Neuronal stem cell (in vitro differentiated cells): ENCODE data around the gene PHF21A.

Experiments
- DNase-seq: peaks from one replicate; pipeline ENCODE4 v3.0.0-alpha.2; 2013; ENCODE audit warnings: low spot score
- H2AFZ ChIP-seq: one replicate; pipeline ENCODE4 v1.6.1; 2013; ENCODE audit warnings: mild to moderate bottlenecking, low read length, inconsistent platforms
- H2AK5ac ChIP-seq: 2 replicates; pipeline ENCODE4 v1.6.1; 2013; ENCODE audit warnings: low read depth, mild to moderate bottlenecking, inconsistent platforms, low read length, moderate library complexity, mixed read lengths
- H2BK120ac ChIP-seq: 2 replicates; pipeline ENCODE4 v1.6.1; 2013; ENCODE audit warnings: low read depth, mild to moderate bottlenecking, inconsistent platforms, low read length, moderate library complexity, mixed read lengths
- H2BK12ac ChIP-seq: one replicate; pipeline ENCODE4 v1.6.1; 2013; ENCODE audit warnings: low read length, inconsistent platforms
- H2BK15ac ChIP-seq: 2 replicates; pipeline ENCODE4 v1.6.1; 2013; ENCODE audit warnings: mild to moderate bottlenecking, low read length, inconsistent platforms, mixed read lengths
- H2BK5ac ChIP-seq: one replicate; pipeline ENCODE4 v1.6.1; 2013; ENCODE audit warnings: inconsistent platforms, mild to moderate bottlenecking, low read length, moderate library complexity
- H3K14ac ChIP-seq: one replicate; pipeline ENCODE4 v1.6.1; 2013; ENCODE audit warnings: low read length, inconsistent platforms
- H3K18ac ChIP-seq: 2 replicates; pipeline ENCODE4 v1.6.1; 2013; ENCODE audit warnings: low read length, inconsistent platforms
- H3K23ac ChIP-seq: 2 replicates; pipeline ENCODE4 v1.6.1; 2013; ENCODE audit warnings: low read depth, mild to moderate bottlenecking, mixed read lengths, low read length, inconsistent platforms; ENCODE audit not compliant: poor library complexity
- H3K27ac ChIP-seq: replicated peaks from 3 replicates; pipeline ENCODE4 v1.5.1; 2013; ENCODE audit warnings: low read length, inconsistent platforms
- H3K27me3 ChIP-seq, 3 experiments: 2 replicates each; pipeline ENCODE4 v1.6.1; 2013; ENCODE audit warnings: low read length in 3 of 3, mild to moderate bottlenecking in 2 of 3, inconsistent platforms in 1 of 3, low read depth in 1 of 3, mixed read lengths in 1 of 3, moderate library complexity in 1 of 3; ENCODE audit not compliant: control insufficient read depth in 3 of 3, insufficient read depth in 3 of 3
- H3K36me3 ChIP-seq, 2 donors: replicated peaks in 1 of 2; 2 replicates each; pipeline ENCODE4 v1.6.1; 2013; ENCODE audit warnings: low read length in 2 of 2; ENCODE audit not compliant: control insufficient read depth in 2 of 2, insufficient read depth in 2 of 2
- H3K4ac ChIP-seq: 2 replicates; pipeline ENCODE4 v1.6.1; 2013; ENCODE audit warnings: inconsistent platforms, mild to moderate bottlenecking, low read length, moderate library complexity
- H3K4me1 ChIP-seq, 2 donors: 1 replicate in 1 of 2; 2 replicates in 1 of 2; pipeline ENCODE4 v1.6.1; 2013; ENCODE audit warnings: low read length in 2 of 2, low read depth in 1 of 2; ENCODE audit not compliant: control insufficient read depth in 2 of 2, insufficient read depth in 1 of 2
- H3K4me2 ChIP-seq: one replicate; pipeline ENCODE4 v1.6.1; 2013; ENCODE audit warnings: mild to moderate bottlenecking, low read length, inconsistent platforms; ENCODE audit not compliant: insufficient read depth, poor library complexity, severe bottlenecking
- H3K4me3 ChIP-seq, 2 donors: 2 replicates each; pipeline ENCODE4 v1.5.1; 2013; ENCODE audit warnings: low read length in 2 of 2, mild to moderate bottlenecking in 2 of 2, inconsistent platforms in 1 of 2, moderate library complexity in 1 of 2
- H3K79me1 ChIP-seq: one replicate; pipeline ENCODE4 v1.6.1; 2013; ENCODE audit warnings: low read depth, mild to moderate bottlenecking, inconsistent platforms, low read length, moderate library complexity
- H3K9ac ChIP-seq: one replicate; pipeline ENCODE4 v1.6.1; 2013; ENCODE audit warnings: mild to moderate bottlenecking, low read depth, low read length, inconsistent platforms; ENCODE audit not compliant: poor library complexity
- H3K9me3 ChIP-seq, 2 donors: replicated peaks in 1 of 2; 2 replicates each; pipeline versions ENCODE3 to v1.6.1; 2013; ENCODE audit warnings: low read length in 2 of 2, mild to moderate bottlenecking in 2 of 2, inconsistent platforms in 1 of 2, low read depth in 1 of 2, mixed read lengths in 1 of 2, moderate library complexity in 1 of 2; ENCODE audit not compliant: control insufficient read depth in 2 of 2, insufficient read depth in 1 of 2
- H4K8ac ChIP-seq: one replicate; pipeline ENCODE4 v1.6.1; 2013; ENCODE audit warnings: low read depth, mild to moderate bottlenecking, inconsistent platforms, low read length, moderate library complexity
- H4K91ac ChIP-seq: one replicate; pipeline ENCODE4 v1.6.1; 2013; ENCODE audit warnings: low read length, low read depth, mild to moderate bottlenecking, inconsistent platforms; ENCODE audit not compliant: poor library complexity
- WGBS, 2 donors: extraction: QIAGEN DNeasy Blood & Tissue Kit; methylation state at CpG; one replicate each; pipeline ENCODE4 v1.1.7; 2013; ENCODE audit warnings: missing lambda C conversion rate in 2 of 2, mixed read lengths in 1 of 2; ENCODE audit not compliant: insufficient read length in 2 of 2, insufficient replicate concordance in 1 of 2; ENCODE audit errors: extremely low coverage in 2 of 2; 5-methylcytosine and 5-hydroxymethylcytosine counted together

Gene PHF21A

GRCh38 chr11:46144741-46145140 is 23.5 kb upstream of the PHF21A start:
- Histone ChIP-seq H3K4ac (no peak overlapping the region), H3K79me1 (peaks cover 4% of the 10 kb centered on the region), H3K27ac (no peak overlapping the region), H3K18ac (no peak overlapping the region), H2BK5ac (no peak overlapping the region), H3K14ac (no peak overlapping the region), H2AFZ (no peak overlapping the region), H2BK15ac (no peak overlapping the region), H3K9me3 (no peaks in the 10 kb centered on the region), H2BK12ac (no peak overlapping the region), H2BK120ac (no peak overlapping the region), H3K4me1 (peaks cover 0 to 1% of the 10 kb centered on the region in 2 donors), H4K91ac (no peak overlapping the region), H3K23ac (no peak overlapping the region), H2AK5ac (no peak overlapping the region), H3K4me3 (no peak overlapping the region), H3K36me3 (no peaks in the 10 kb centered on the region), H3K27me3 (peaks cover 0 to 19% (median 0%) of the 10 kb centered on the region in 3 experiments), H3K4me2 (no peak overlapping the region), H3K9ac (no peak overlapping the region), H4K8ac (no peak overlapping the region)
- WGBS, 2 donors, result no CpG with 5 or more reads among the region's 8 CpGs
- no peak for DNase-seq

GRCh38 chr11:46143049-46143806 is 22.0 kb upstream of the PHF21A start:
- H3K36me3 ChIP-seq, result no peaks in the 10 kb centered on the region
- H2AK5ac ChIP-seq, result peak overlapping the region; percentile 63
- peak overlapping the region; percentile 75 for H2BK5ac ChIP-seq
- no peak overlapping the region for H3K4me3 ChIP-seq
- peak overlapping the region; percentile 74 for H2AFZ ChIP-seq
- H3K18ac ChIP-seq, result peak overlapping the region; percentile 89
- no CpG with 5 or more reads among the region's 31 CpGs for WGBS, 2 donors
- H4K91ac ChIP-seq, result peak overlapping the region; percentile 92
- H3K4me1 ChIP-seq, result peaks cover 0 to 1% of the 10 kb centered on the region in 2 donors
- peak overlapping the region; percentile 75 for H3K14ac ChIP-seq
- H4K8ac ChIP-seq, result peak overlapping the region; percentile 82
- H3K4me2 ChIP-seq, result no peak overlapping the region
- no peak overlapping the region for H3K27ac ChIP-seq
- H2BK15ac ChIP-seq, result peak overlapping the region; percentile 85
- no peak overlapping the region for H3K4ac ChIP-seq
- peak overlapping the region; percentile 89 for H3K23ac ChIP-seq
- peak overlapping the region; percentile 60 for H3K9ac ChIP-seq
- H3K9me3 ChIP-seq, result no peaks in the 10 kb centered on the region
- peaks cover 1% of the 10 kb centered on the region for H3K79me1 ChIP-seq
- peaks cover 0 to 6% (median 0%) of the 10 kb centered on the region in 3 experiments for H3K27me3 ChIP-seq
- peak overlapping the region; percentile 22 for H2BK12ac ChIP-seq
- DNase-seq, result no peak
- peak overlapping the region; percentile 72 for H2BK120ac ChIP-seq

GRCh38 chr11:46142561-46142960 is 21.3 kb upstream of the PHF21A start:
- no peak overlapping the region for H2AK5ac ChIP-seq
- H3K23ac ChIP-seq, result peak overlapping the region; percentile 89
- H3K36me3 ChIP-seq, result no peaks in the 10 kb centered on the region
- peak overlapping the region; percentile 89 for H3K18ac ChIP-seq
- no peak overlapping the region for H3K14ac ChIP-seq
- no peak for DNase-seq
- H3K4me3 ChIP-seq, result no peak overlapping the region
- no peak overlapping the region for H3K4ac ChIP-seq
- H3K9ac ChIP-seq, result no peak overlapping the region
- peak overlapping the region; percentile 85 for H2BK15ac ChIP-seq
- H3K79me1 ChIP-seq, result peaks cover 1% of the 10 kb centered on the region
- WGBS, 2 donors, result no CpG with 5 or more reads among the region's 17 CpGs
- H4K91ac ChIP-seq, result no peak overlapping the region
- peak overlapping the region; percentile 82 for H4K8ac ChIP-seq
- peak overlapping the region; percentile 75 for H2BK5ac ChIP-seq
- H3K4me1 ChIP-seq, result peaks cover 0 to 1% of the 10 kb centered on the region in 2 donors
- H3K27ac ChIP-seq, result no peak overlapping the region
- H3K27me3 ChIP-seq, result peaks cover 0 to 5% (median 0%) of the 10 kb centered on the region in 3 experiments
- peak overlapping the region; percentile 22 for H2BK12ac ChIP-seq
- peak overlapping the region; percentile 74 for H2AFZ ChIP-seq
- no peaks in the 10 kb centered on the region for H3K9me3 ChIP-seq
- peak overlapping the region; percentile 72 for H2BK120ac ChIP-seq
- H3K4me2 ChIP-seq, result no peak overlapping the region

- Histone ChIP-seq H3K36me3 (no peaks in the 10 kb centered on the region), H3K9ac (no peak overlapping the region), H2AK5ac (no peak overlapping the region), H3K4me3 (no peak overlapping the region), H3K9me3 (no peaks in the 10 kb centered on the region), H3K18ac (no peak overlapping the region), H2BK12ac (no peak overlapping the region), H3K14ac (no peak overlapping the region), H4K8ac (no peak overlapping the region), H2BK120ac (no peak overlapping the region), H3K4me2 (no peak overlapping the region), H2BK5ac (no peak overlapping the region), H2BK15ac (no peak overlapping the region), H2AFZ (no peak overlapping the region), H3K23ac (no peak overlapping the region), H3K79me1 (peaks cover 1% of the 10 kb centered on the region), H3K27ac (no peak overlapping the region), H3K27me3 (peaks cover 0 to 5% (median 0%) of the 10 kb centered on the region in 3 experiments), H3K4ac (no peak overlapping the region), H4K91ac (no peak overlapping the region), H3K4me1 (peaks cover 0 to 1% of the 10 kb centered on the region in 2 donors)
- no CpG with 5 or more reads among the region's 3 CpGs for WGBS, 2 donors
- DNase-seq, result no peak
Measured at GRCh38 chr11:46141597-46141996, 20.3 kb upstream of the PHF21A start.
